Effector CD4-positive, alpha-beta T cell (primary cell): ENCODE results near the gene ZC3H12C.

Experiments used
- DNase-seq: peaks from one replicate; pipeline ENCODE4 v3.0.0-alpha.2; 2020

Gene ZC3H12C

DNA sequence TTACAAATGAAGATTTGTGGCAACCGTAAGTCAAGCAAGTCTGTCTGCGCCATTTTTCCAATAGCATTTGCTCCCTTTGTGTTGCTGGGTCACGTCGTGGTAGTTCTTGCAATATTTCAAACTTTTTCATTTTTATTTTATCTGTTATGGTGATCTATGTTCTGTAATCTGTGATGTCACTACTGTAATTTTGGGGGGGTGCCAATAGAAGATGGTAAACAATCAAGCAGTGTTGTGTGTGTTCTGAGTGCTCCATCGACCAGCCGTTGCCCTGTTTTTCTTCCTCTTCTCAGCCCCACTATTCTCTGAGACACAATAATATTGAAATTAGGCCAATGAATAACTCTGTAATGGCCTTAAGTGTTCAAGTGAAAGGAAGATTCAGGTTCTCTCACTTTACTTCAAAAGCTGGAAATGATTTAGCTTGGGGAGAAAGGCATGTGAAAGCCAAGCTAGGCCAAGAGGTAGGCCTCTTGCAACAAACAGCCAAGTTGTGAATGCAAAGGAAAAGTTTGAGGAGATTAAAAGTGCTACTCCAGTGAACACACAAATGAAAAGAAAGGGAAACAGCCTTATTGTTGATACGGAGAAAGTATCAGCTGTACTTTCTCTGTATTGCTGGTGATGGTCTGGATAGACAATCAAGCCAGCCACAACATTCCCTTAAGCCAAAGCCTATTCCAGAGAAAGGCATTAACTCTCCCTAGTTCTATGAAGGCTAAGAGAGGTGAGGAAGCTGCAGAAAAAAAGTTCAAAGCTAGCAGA lies 7.5 kb downstream of the ZC3H12C start:
- DNase-seq, result no peak

DNA sequence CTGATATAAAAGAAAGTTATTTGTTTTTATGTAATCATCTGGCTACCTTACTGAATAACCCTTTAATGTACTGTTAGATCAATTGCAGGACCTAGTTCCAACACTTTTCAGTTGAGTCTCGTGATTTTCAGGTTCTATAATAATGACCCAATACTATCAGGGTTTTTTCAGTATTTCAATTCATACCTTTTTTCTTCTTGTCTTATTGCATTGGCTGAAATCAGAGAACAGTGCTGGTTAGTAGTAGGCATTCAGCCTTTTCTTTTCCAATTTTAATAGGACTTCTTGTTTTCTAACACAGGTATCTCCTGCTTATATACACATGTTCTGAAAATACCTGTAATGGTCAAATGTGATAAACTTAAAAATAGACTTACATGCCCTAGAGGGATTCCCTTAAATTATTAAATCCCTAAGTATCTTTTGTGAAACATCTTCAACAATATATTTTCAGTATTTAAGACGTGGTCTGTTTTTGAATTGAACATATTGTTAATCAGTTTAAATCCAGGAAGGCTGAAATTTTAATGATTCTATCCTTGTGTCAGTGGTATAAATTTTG lies 13.6 kb downstream of the ZC3H12C start:
- no peak for DNase-seq

DNA sequence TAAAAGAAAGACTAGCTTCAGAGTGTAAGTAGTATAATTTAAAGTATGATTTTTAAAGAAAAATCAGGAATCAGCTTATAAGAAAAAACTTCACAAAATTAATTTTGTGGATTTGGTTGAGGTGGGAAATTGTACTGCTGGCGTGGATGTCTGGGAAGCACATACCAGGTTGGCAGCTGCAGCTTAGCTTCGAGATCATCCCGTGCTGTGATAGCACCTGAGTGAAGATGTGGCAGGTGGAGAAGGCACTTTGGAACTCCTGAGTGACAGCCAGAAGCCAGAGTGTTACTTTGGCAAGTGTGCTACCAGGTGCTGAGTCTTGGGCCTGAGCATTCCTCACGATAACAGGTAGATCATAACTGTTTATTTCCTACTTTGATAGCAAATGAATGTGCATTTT lies 17.7 kb downstream of the ZC3H12C start:
- DNase-seq, result no peak

GRCh38 chr11:110112457-110112856 lies 19.3 kb downstream of the ZC3H12C start:
- no peak for DNase-seq

- no peak for DNase-seq
These were observed 20.3 kb downstream of the ZC3H12C start for GRCh38 chr11:110113505-110113904.

DNA sequence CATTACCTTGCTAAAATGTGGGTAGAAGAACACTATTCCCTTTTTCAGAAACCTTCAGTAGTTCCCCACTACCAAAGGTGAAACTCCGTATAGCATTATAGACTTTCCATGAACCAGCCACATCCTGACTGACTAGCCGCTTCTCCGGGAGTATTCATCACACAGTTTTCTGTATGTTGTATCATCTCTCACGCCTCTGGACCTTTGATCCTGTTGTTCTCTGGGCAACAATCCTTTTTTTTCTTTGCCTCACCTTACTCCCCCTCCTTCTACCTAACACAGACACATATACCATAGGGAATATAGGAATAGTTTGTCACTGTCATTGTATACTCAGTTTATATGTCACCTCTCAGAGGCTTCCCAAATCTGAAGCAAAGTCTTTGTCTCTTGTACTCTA lies 20.8 kb downstream of the ZC3H12C start:
- DNase-seq, result no peak

GRCh38 chr11:110119317-110119716 lies 26.1 kb downstream of the ZC3H12C start:
- DNase-seq, result no peak

DNA sequence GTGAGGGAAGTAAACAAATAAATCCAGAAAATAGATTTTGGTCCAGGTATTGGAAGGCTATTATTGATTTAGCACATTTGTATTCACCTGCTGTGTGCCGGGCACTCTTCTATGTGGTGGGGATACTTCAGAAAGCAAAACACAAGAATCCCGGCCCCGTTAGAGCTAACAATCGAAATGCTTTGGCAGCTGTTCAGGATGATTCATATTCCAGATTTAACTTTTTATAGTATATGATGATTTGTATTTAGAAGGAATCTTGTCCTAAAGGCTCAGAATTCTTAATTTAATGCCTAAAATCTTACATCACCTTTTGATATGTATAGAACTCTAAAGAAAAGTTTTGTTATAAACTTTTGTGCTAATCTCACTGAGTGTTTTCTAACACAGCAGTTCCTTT lies 28.0 kb downstream of the ZC3H12C start:
- no peak for DNase-seq

DNA sequence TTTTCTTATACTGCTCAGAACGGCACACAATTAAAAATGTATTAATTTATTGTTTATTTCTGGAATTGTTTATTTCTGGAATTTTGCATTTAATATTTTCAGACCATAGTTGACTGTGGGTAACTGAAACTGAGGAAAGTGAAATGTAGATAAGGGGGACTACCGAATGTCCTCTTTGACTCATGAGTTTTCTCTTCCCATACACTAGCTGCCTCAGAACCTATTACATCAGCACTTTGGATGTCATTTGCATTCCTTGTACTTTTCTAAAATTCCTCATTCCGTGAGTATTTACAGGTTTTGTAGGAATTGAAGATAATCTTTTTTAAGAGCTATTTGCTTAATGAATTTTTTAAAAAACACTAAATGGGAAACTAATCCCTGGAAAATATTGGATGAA lies 29.8 kb downstream of the ZC3H12C start:
- no peak for DNase-seq

- no peak for DNase-seq
These were observed 31.4 kb downstream of the ZC3H12C start for GRCh38 chr11:110124605-110125004.

GRCh38 chr11:110125632-110126031 lies 32.4 kb downstream of the ZC3H12C start:
- DNase-seq, result no peak

DNA sequence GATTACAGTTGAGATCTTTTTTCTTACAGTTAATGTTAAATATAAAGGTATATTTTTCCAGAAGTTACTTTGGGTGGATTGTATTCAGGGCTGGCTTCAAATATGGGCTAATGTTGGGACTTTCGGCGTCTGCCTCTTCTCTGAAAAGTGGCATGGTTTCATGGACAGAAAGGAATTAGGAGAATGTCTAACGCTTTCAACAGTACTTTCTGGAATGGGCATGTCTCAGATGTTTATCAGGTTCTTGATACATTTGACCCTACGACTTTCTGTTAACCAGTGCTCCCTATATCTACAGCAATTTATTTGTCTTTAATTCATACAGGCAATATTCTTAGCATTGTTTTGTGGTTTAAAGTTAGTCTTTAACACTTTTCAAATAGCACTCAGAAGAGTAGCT lies 33.7 kb downstream of the ZC3H12C start:
- DNase-seq, result no peak

DNA sequence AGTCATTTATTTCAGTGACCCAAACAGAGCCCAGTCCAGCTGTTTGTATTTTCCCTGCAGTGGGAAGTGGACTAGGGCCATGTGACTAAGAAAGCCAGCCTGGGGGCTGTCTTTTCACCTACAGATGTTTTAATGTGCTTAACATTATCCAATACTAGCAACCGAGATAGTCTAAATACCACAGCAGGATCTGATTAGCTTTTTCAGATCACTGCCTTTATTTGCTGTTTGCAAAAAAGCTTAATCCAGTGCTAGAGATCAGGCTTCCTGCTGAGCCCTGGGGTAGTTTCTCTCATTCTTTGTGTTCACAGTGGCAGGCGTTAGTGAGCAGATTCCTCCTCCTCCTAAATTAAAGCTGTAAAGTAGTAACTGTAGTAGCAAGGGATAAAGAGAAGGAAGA lies 35.0 kb downstream of the ZC3H12C start:
- DNase-seq, result no peak

DNA sequence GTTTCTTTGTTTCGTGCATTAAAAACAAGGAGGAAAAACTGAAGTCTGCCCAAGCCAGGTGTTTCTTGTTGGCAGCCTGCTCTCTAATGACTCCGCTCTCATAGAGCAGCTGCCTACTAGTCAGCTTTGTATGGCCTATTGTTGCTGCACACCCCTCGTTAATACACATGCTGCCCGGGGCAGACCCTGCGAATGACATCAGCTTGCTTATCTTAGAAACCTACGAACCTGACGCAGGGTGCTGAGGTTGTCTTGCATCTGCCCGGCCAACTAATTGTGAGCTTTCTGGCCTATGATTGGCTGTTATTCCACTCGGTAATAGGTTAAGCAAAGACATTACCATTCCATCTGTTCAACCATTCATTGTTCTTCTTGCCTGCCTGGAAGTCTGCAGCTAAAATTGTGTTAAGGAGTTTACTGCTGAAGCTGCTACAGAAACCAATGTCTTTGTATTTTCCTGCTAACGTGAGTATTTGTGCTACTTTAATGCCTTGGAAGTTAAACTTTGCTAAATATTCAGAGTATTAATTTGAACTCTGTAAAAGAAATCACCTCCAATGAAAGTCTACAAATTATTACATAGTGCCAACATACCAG lies 37.5 kb downstream of the ZC3H12C start:
- no peak for DNase-seq

DNA sequence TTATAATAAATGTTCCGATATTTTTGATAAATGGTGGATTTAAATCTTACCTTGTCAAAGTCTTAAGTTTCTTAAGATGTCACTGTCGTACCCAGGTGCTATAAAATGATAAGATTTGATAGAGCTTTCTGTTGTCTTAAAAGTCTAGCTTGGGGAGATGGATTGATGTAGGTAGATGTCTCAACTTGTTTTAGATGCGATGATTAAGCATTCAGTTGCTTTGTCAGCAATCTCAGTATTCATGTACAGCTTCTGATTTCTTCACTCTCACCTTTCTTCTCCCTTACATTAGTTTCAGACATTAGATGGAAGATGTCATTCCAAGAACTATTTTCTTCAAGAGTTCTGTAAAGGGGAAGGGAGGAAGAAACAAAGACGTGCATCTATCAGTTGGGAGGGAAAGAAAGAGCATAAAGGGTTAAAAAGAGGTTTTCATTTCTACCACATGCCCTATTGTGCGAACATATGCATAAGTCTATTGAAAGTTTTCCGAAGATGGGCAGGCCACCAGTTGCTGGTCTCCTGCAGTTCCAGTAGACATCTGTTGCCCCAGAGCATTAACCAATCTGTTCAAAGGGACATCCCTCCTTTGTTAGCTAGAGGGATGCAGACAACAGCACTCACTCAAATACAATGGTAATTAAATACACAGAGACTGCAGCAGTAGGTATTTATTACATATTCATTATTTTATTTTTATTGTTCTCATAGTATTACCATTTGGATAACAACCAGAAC lies 38.4 kb downstream of the ZC3H12C start:
- no peak for DNase-seq

DNA sequence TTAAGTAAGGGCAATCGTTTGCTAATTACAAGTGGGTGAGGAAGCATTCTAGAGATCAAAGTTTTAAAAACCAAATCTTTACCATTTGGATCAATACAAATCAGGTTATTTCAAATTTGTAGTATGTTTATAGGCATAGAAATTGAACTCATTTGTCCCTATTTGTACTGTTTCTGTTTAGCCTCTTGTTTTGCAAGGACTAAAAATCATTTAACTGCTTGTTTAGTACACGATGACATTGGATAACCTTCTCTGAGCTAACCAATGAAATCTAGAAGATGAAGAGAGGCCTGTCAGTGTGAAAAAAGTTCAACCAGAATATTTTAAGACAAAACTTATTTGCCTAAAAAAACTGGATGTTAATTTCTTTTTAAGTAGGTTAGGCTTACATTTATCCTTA lies 40.0 kb downstream of the ZC3H12C start:
- no peak for DNase-seq

- DNase-seq, result no peak
These were observed 40.9 kb downstream of the ZC3H12C start for GRCh38 chr11:110134110-110134509.

GRCh38 chr11:110141812-110142211 lies 48.6 kb downstream of the ZC3H12C start:
- DNase-seq, result no peak

GRCh38 chr11:110147962-110148709 lies 54.9 kb downstream of the ZC3H12C start:
- no peak for DNase-seq

DNA sequence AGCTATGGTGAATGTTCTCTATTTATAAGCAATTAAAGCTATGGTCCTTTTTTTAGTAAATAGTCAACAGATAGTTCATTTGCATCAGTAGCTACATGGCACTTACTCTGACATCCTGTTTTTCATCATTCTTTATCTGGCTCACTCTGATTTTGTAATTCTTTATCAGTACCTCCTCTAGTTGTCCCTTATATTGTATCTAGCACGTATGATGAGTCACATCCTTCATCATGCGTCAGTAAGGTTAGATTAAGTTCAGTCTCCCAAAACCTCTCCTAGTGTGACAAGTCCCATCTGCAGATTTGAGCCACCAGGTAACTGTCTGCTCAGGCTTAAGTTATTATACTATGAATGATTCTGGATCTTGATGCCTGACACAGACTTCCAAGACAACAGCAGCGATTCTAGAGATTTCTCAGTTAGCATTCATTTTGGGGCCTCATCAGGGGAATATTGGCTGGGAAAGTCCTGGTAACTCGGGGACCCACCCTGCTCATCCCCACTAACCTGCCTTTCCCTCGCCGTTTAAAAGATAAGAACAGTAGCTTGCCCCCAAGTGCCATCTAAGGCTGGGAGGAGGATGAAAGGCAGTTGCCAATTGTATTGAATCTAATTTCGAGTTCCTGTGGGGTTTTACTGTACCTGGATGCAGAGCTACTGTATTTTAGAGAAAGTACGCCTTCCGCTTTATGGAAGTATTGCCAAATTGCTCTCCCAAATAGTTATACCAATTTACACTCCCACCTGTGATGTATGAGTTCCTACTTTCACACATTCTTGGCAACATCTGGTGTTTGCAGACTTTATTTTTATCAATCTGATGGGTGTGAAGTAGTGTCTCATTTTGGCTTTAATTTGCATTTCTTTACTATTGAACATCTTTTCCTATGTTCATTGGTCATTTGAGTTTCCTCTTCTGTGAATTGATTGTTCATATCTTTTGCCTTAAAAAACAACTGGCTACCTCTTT lies 55.9 kb downstream of the ZC3H12C start:
- DNase-seq, result no peak

- no peak for DNase-seq
These were observed 59.0 kb downstream of the ZC3H12C start for GRCh38 chr11:110152199-110152598.

DNA sequence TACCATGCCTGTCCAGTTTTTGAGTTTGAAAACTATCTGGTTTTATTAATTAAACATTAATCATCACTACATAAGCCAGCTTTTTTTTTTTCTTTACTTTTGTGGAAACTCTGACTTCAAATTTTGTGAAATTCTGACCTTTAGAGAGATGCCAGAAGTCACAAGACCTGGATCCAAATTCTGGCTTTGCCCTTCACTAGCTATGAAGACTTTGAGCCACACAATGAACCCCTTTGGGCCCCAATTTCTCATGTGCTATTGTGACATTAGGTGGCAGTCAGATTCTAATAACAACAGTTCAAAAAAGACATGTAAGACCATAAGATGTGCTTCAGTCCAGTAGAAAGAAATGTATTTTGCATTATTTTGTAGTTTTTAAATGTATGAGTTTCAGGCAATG lies 60.3 kb downstream of the ZC3H12C start:
- DNase-seq, result no peak
